OCI-LY3 (cell line): ENCODE results near the gene SPRED1.
A peak's percentile ranks its signal among the peaks of the same experiment; 100 is the strongest.

Experiments
- H2AFZ ChIP-seq: fragments of 200-600, 300-600 bp; shearing (Covaris generic); 2 replicates; pipeline ENCODE4 v1.6.0; 2014; ENCODE audit warnings: antibody characterized with exemption, low read depth, low read length
- H3K27ac ChIP-seq: fragments of 200-600, 300-600 bp; sonication (generic); 2 replicates; pipeline ENCODE4 v1.5.1; 2014; ENCODE audit warnings: mild to moderate bottlenecking, low read length, moderate library complexity, mixed read lengths
- H3K27me3 ChIP-seq: fragments of 200-600, 300-600 bp; sonication (generic); 2 replicates; pipeline ENCODE4 v1.6.1; 2014; ENCODE audit warnings: low read depth, low read length, mixed read lengths
- H3K36me3 ChIP-seq: fragments of 200-600, 300-600 bp; sonication (generic); replicated peaks from 2 replicates; pipeline ENCODE3; 2014; ENCODE audit warnings: low read depth, low read length, mixed read lengths
- H3K4me1 ChIP-seq: fragments of 300-600, 200-600 bp; sonication (generic); 2 replicates; pipeline ENCODE4 v1.6.1; 2014; ENCODE audit warnings: low read length, mixed read lengths
- H3K4me2 ChIP-seq: fragments of 200-600, 300-600 bp; sonication (generic); 2 replicates; pipeline ENCODE4 v1.6.1; 2014; ENCODE audit warnings: low read length, mixed read lengths
- H3K4me3 ChIP-seq: fragments of 300-600, 200-600 bp; sonication (generic); 2 replicates; pipeline ENCODE4 v1.5.1; 2014; ENCODE audit warnings: antibody characterized with exemption, mild to moderate bottlenecking, low read length, moderate library complexity
- H3K79me2 ChIP-seq: fragments of 300-600, 200-600 bp; shearing (Covaris generic); 2 replicates; pipeline ENCODE4 v1.6.1; 2014; ENCODE audit warnings: mild to moderate bottlenecking, low read length, mixed read lengths
- H3K9ac ChIP-seq: fragments of 300-600, 200-600 bp; shearing (Covaris generic); 2 replicates; pipeline ENCODE4 v1.6.0; 2014; ENCODE audit warnings: mild to moderate bottlenecking, low read length, moderate library complexity
- H3K9me3 ChIP-seq: fragments of 200-600, 300-600 bp; shearing (Covaris generic); 2 replicates; pipeline ENCODE4 v1.6.1; 2014; ENCODE audit warnings: low read length, mixed read lengths; ENCODE audit not compliant: insufficient read depth
- H4K20me1 ChIP-seq: fragments of 200-600, 300-600 bp; sonication (generic); 2 replicates; pipeline ENCODE4 v1.6.1; 2016; ENCODE audit warnings: low read length, mixed read lengths; ENCODE audit not compliant: insufficient read depth
- EZH2phosphoT487 ChIP-seq: fragments of 200-600 bp; shearing (Covaris generic); IDR thresholded peaks from 2 replicates; pipeline ENCODE4 v1.6.1; 2018; ENCODE audit warnings: antibody characterized with exemption, mixed run types, low read depth
- TF ChIP-seq, protein P1 (sequence below): fragments of 200-600, 300-600 bp; sonication (generic); IDR thresholded peaks from 2 replicates; pipeline ENCODE4 v1.5.1; 2014; ENCODE audit warnings: antibody characterized with exemption, low read length, low read depth

Gene SPRED1

DNA sequence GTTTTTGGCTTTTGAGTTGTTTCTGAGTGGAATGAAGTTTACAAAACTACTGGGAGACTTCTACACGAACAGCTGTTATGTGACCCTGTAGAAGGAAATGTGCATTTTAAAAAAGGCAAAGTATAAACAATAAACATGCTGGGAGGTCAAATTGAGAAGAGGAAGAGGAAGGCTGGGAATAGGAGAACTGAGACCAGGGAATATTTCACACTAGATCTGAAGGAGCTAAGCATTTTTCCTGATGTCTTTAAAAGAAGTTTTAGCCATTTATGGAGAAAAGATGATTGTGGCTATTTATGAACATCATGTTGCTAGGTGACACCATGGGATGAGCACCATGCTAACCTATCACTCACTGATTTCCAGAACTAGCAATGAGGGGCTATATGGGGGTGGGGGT is 125.0 kb downstream of the SPRED1 start:
- no peak overlapping the region for H3K4me2 ChIP-seq
- no peak overlapping the region for H2AFZ ChIP-seq
- no peaks in the 10 kb centered on the region for H4K20me1 ChIP-seq
- no peaks in the 10 kb centered on the region for H3K79me2 ChIP-seq
- H3K4me1 ChIP-seq = no peaks in the 10 kb centered on the region
- no peaks in the 10 kb centered on the region for H3K36me3 ChIP-seq
- H3K9ac ChIP-seq = no peak overlapping the region
- no peak for TF ChIP-seq EZH2phosphoT487
- TF ChIP-seq, protein P1, sequence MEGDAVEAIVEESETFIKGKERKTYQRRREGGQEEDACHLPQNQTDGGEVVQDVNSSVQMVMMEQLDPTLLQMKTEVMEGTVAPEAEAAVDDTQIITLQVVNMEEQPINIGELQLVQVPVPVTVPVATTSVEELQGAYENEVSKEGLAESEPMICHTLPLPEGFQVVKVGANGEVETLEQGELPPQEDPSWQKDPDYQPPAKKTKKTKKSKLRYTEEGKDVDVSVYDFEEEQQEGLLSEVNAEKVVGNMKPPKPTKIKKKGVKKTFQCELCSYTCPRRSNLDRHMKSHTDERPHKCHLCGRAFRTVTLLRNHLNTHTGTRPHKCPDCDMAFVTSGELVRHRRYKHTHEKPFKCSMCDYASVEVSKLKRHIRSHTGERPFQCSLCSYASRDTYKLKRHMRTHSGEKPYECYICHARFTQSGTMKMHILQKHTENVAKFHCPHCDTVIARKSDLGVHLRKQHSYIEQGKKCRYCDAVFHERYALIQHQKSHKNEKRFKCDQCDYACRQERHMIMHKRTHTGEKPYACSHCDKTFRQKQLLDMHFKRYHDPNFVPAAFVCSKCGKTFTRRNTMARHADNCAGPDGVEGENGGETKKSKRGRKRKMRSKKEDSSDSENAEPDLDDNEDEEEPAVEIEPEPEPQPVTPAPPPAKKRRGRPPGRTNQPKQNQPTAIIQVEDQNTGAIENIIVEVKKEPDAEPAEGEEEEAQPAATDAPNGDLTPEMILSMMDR = no peak
- H3K27ac ChIP-seq = no peak overlapping the region
- no peak overlapping the region for H3K4me3 ChIP-seq
- 0 out of 2 replicates have a peak, but pooled peaks cover 3% of the 10 kb centered on the region for H3K27me3 ChIP-seq
- no peaks in the 10 kb centered on the region for H3K9me3 ChIP-seq

DNA sequence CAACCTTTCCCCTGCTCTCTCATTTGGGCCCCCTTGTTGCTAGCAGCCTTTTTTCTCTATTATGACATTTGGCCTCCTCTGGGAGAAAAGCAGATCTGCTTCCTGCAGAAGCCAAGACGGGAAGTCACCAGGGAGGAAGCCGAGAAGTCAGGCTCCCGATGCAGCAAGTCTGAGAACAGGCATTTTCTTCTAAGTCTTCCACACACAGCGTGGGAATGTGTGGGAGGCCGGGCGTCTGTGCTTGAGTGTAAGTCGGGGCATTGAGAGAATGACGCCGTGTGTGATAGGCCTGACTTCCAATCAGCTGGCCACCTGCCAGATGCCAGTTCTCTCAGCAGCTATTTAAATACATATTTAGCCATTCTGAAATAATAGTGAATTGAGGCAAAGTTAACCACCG is 125.5 kb downstream of the SPRED1 start:
- H3K27me3 ChIP-seq = 0 out of 2 replicates have a peak, but pooled peaks cover 3% of the 10 kb centered on the region
- H2AFZ ChIP-seq = no peak overlapping the region
- H3K36me3 ChIP-seq = no peaks in the 10 kb centered on the region
- no peaks in the 10 kb centered on the region for H4K20me1 ChIP-seq
- no peaks in the 10 kb centered on the region for H3K79me2 ChIP-seq
- no peak overlapping the region for H3K9ac ChIP-seq
- H3K9me3 ChIP-seq = no peaks in the 10 kb centered on the region
- no peak overlapping the region for H3K27ac ChIP-seq
- TF ChIP-seq EZH2phosphoT487 = no peak
- TF ChIP-seq, protein P1 = no peak
- H3K4me3 ChIP-seq = no peak overlapping the region
- H3K4me1 ChIP-seq = no peaks in the 10 kb centered on the region
- no peak overlapping the region for H3K4me2 ChIP-seq

DNA sequence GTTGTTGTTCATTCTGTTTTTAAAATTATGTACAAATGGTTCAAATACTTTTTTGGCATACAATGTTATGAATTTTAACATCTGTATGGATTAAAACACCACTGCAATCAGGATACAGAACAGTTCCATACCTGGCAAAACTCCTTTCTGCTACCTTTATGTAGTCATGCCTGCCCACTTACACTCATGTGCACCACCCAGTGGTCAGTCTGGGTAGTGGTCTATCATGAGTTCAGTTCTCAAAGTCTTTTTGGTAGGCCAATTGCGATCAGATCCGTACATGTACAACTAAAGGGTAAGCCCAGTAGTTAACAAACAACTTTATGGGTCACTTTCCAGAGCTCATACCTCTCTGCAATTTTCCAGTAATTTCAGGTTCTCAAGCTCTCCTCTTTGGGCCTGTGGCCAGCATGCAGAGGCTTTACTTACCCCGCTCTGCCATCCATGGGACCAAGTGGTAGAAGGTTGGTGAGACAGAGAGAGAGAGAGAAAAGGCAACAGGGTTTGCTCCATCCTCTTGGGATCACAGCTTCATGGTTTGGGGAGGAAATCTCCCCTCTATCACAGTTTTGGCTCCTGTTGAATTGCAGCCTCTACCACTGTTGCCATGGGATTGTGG is 137.4 kb downstream of the SPRED1 start:
- H3K4me2 ChIP-seq = no peak overlapping the region
- H3K4me3 ChIP-seq = no peak overlapping the region
- H3K9me3 ChIP-seq = no peaks in the 10 kb centered on the region
- no peaks in the 10 kb centered on the region for H4K20me1 ChIP-seq
- no peak overlapping the region for H3K9ac ChIP-seq
- H3K27me3 ChIP-seq = no peaks in the 10 kb centered on the region
- H3K4me1 ChIP-seq = no peaks in the 10 kb centered on the region
- TF ChIP-seq EZH2phosphoT487 = no peak
- TF ChIP-seq, protein P1 = peak; percentile 85
- no peak overlapping the region for H3K27ac ChIP-seq
- H3K36me3 ChIP-seq = no peaks in the 10 kb centered on the region
- H2AFZ ChIP-seq = no peak overlapping the region
- H3K79me2 ChIP-seq = no peaks in the 10 kb centered on the region

DNA sequence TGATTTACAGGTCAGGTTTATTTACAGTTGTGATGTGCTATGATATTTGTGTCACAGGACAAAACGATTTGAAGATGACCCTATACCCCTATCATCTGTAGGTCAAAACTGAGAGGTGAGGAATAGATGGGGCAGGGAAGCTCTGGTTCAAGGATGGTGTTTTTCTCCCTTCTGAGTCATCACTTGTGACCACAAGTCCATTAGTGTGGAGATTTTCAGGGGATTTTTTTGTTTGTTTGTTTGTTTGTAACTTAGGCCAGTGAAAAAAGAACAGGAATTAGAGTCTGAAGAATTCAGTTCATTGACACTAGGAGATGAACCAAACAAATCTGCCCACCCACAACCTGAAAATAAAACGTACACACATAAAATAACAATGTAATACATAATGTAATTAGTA is 138.6 kb downstream of the SPRED1 start:
- Histone ChIP-seq H3K79me2 (no peaks in the 10 kb centered on the region), H3K4me2 (no peak overlapping the region), H3K9me3 (no peaks in the 10 kb centered on the region), H4K20me1 (no peaks in the 10 kb centered on the region), H3K36me3 (no peaks in the 10 kb centered on the region), H3K4me3 (no peak overlapping the region), H3K27me3 (no peaks in the 10 kb centered on the region), H2AFZ (no peak overlapping the region), H3K27ac (no peak overlapping the region), H3K9ac (no peak overlapping the region), H3K4me1 (no peaks in the 10 kb centered on the region)
- TF ChIP-seq, protein P1 = no peak
- no peak for TF ChIP-seq EZH2phosphoT487
